GM23248 (cell line): ENCODE measurements around the gene PRAC1. TPM values are rescaled to one million over a fixed set of nuclear protein-coding genes. Genes with fewer than 3 reads are reported as not detected.
"Not testable (repeated sequence)": the region's sequence is repeated elsewhere in the genome, so short reads cannot be mapped to it uniquely, and the experiment has no call there.

ENCODE experiments used
- DNase-seq: peaks from one replicate; pipeline ENCODE4 v3.0.0-alpha.2; 2015
- H2AFZ ChIP-seq: fragments of 200-600 bp; sonication (generic); 2 replicates; pipeline ENCODE4 v1.6.1; 2016; ENCODE audit warnings: antibody characterized with exemption
- H3F3A ChIP-seq: fragments of 200-600 bp; sonication (generic); 2 replicates; pipeline ENCODE4 v1.6.1; 2016; ENCODE audit warnings: mild to moderate bottlenecking, antibody characterized with exemption, mixed run types; ENCODE audit not compliant: insufficient read depth
- H3K27ac ChIP-seq: fragments of 200-600 bp; sonication (generic); 2 replicates; pipeline ENCODE4 v1.5.1; 2016; ENCODE audit warnings: mild to moderate bottlenecking
- H3K27me3 ChIP-seq: fragments of 200-600 bp; sonication (generic); replicated peaks from 2 replicates; pipeline ENCODE4 v1.6.1; 2016; ENCODE audit warnings: mild to moderate bottlenecking; ENCODE audit not compliant: insufficient read depth
- H3K36me3 ChIP-seq: fragments of 200-600 bp; sonication (generic); 2 replicates; pipeline ENCODE4 v1.6.1; 2016; ENCODE audit warnings: low read depth, mild to moderate bottlenecking
- H3K4me1 ChIP-seq: fragments of 200-600 bp; sonication (generic); 2 replicates; pipeline ENCODE4 v1.6.1; 2016; ENCODE audit warnings: mild to moderate bottlenecking; ENCODE audit not compliant: insufficient read depth
- H3K4me2 ChIP-seq: fragments of 200-600 bp; sonication (generic); one replicate; pipeline ENCODE4 v1.6.1; 2016; ENCODE audit warnings: mild to moderate bottlenecking; ENCODE audit not compliant: unreplicated experiment
- H3K4me3 ChIP-seq: fragments of 200-600 bp; sonication (generic); 2 replicates; pipeline ENCODE4 v1.5.1; 2016; ENCODE audit warnings: mild to moderate bottlenecking
- H3K79me2 ChIP-seq: fragments of 200-600 bp; sonication (generic); 2 replicates; pipeline ENCODE4 v1.6.1; 2016; ENCODE audit warnings: mild to moderate bottlenecking; ENCODE audit not compliant: insufficient read depth
- H3K9ac ChIP-seq: fragments of 200-600 bp; sonication (generic); 2 replicates; pipeline ENCODE4 v1.6.1; 2016; ENCODE audit warnings: mild to moderate bottlenecking
- H3K9me2 ChIP-seq: fragments of 200-600 bp; sonication (generic); 2 replicates; pipeline ENCODE4 v1.6.1; 2016; ENCODE audit warnings: mixed run types, mild to moderate bottlenecking, moderate library complexity; ENCODE audit not compliant: insufficient read depth
- H3K9me3 ChIP-seq: fragments of 200-600 bp; sonication (generic); one replicate; pipeline ENCODE4 v1.6.1; 2017; ENCODE audit warnings: low read depth
- H4K20me1 ChIP-seq: fragments of 200-600 bp; sonication (generic); 2 replicates; pipeline ENCODE4 v1.6.0; 2016; ENCODE audit not compliant: insufficient read depth
- EZH2 ChIP-seq: fragments of 200-600 bp; sonication (generic); IDR thresholded peaks from 2 replicates; pipeline ENCODE4 v1.6.1; 2018; ENCODE audit warnings: antibody characterized with exemption, mild to moderate bottlenecking; ENCODE audit not compliant: insufficient read depth, poor library complexity, severe bottlenecking
- EZH2phosphoT487 ChIP-seq: fragments of 200-600 bp; sonication (generic); IDR thresholded peaks from 2 replicates; pipeline ENCODE4 v1.6.1; 2018; ENCODE audit warnings: antibody characterized with exemption, moderate library complexity, mild to moderate bottlenecking, low read depth; ENCODE audit not compliant: insufficient read depth
- WGBS, 2 experiments: methylation state at CpG; one replicate each; pipeline ENCODE4 v1.1.6; 2015 to 2017; ENCODE audit warnings: low lambda C conversion rate in 2 of 2, low coverage in 1 of 2; ENCODE audit errors: missing lambda C conversion rate in 2 of 2; 5-methylcytosine and 5-hydroxymethylcytosine counted together
- in situ Hi-C: fragments of 300-500 bp; cut with MboI; formaldehyde crosslinking; loops from 2 replicates; pipeline ENCODE4 v1.15.0; 2020
- polyA plus RNA-seq: library from polyadenylated mRNA; unstranded; fragments of >200 nt; fragmentation: Nextera tagmentation; extraction: Ambion mirVana; gene quantifications from 2 replicates; pipeline ENCODE4 v1.2.1, GENCODE V29; 2016
- total RNA-seq: library from RNA; depleted of rRNA; stranded (reverse); fragments of >200 nt; shearing (Covaris generic); gene quantifications from 2 replicates; pipeline ENCODE4 v1.2.3, GENCODE V29; 2014

The PRAC1 gene
- total and polyA plus RNA-seq, 2 experiments from 2014 or later, result not detected

DNA sequence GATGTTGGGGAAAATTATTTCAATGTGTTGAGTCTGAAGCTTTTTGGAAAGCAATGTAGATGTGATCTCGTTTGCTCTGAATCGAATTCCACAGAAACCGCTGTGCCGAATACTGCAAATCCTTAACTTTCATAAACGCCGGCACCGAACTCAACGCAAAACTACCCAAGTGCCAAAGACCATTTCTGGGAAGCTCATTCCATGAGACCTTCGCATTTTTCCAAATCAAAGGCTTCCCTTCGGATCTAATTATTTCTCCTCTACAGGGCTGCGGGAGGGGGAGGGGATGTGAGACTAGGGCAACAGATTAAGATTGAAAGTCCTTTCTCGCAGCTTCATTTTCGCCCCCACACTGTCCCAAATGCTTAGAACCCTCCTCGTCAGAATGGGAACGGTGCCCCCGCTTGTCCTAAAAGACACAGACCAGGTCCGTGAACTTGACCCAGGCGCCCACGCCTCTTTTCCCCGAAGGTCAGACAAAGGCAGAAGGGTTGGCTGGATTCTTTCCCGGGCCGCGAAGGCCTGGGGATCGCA lies 4.0 kb downstream of the PRAC1 start:
- Histone ChIP-seq H3K27ac (no peak overlapping the region), H3K79me2 (no peaks in the 10 kb centered on the region), H3K9ac (no peak overlapping the region), H4K20me1 (no peaks in the 10 kb centered on the region), H3K4me2 (no peak overlapping the region), H3K9me2 (no peaks in the 10 kb centered on the region), H3K4me1 (no peaks in the 10 kb centered on the region), H3K36me3 (no peaks in the 10 kb centered on the region), H3K9me3 (no peaks in the 10 kb centered on the region), H3K27me3 (peaks cover 98% of the 10 kb centered on the region), H3K4me3 (no peak overlapping the region), H3F3A (no peaks in the 10 kb centered on the region), H2AFZ (no peak overlapping the region)
- DNase-seq, result no peak
- TF ChIP-seq EZH2 (peak; percentile 63), EZH2phosphoT487 (no peak)
- WGBS, 2 experiments, result 24 to 27% methylated on average over 24 of the region's 24 CpGs
- in situ Hi-C loops, result no loop called here

GRCh38 chr17:48717367-48718226 lies 4.7 kb downstream of the PRAC1 start:
- no peaks in the 10 kb centered on the region for H4K20me1 ChIP-seq
- H3K4me2 ChIP-seq, result no peak overlapping the region
- H3K79me2 ChIP-seq, result no peaks in the 10 kb centered on the region
- no peak overlapping the region for H2AFZ ChIP-seq
- H3K27me3 ChIP-seq, result peaks cover 96% of the 10 kb centered on the region
- H3K4me1 ChIP-seq, result no peaks in the 10 kb centered on the region
- TF ChIP-seq EZH2phosphoT487 (0 out of 2 replicates have a peak, but pooled peaks have one; percentile 24), EZH2 (peak; percentile 64)
- H3F3A ChIP-seq, result no peaks in the 10 kb centered on the region
- 19 to 20% methylated on average over 10 of the region's 10 CpGs for WGBS, 2 experiments
- no peak overlapping the region for H3K27ac ChIP-seq
- H3K36me3 ChIP-seq, result no peaks in the 10 kb centered on the region
- H3K9me2 ChIP-seq, result no peaks in the 10 kb centered on the region
- in situ Hi-C loops, result no loop called here
- no peak for DNase-seq
- H3K9me3 ChIP-seq, result no peaks in the 10 kb centered on the region
- H3K9ac ChIP-seq, result no peak overlapping the region
- no peak overlapping the region for H3K4me3 ChIP-seq

DNA sequence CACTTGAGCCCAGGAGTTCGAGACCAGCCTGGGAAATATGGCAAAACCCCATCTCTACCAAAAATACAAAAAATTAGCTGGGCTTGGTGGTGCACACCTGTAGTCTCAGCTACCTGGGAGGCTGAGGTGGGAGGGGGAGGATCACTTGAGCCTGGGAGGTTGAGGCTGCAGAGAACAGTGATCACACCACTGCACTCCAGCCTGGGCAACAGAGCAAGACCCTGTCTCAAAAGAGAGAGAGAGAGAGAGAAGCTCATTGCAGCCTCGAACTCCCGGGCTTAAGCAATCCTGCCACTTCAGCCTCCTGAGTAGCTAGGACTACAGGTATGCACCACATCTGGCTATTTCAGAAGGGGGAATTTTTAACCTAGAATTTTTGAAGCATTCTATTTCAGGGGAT lies 5.8 kb downstream of the PRAC1 start:
- H3K4me2 ChIP-seq, H3K9me2 ChIP-seq, H3K4me3 ChIP-seq, H3K9ac ChIP-seq, H3K4me1 ChIP-seq, DNase-seq, in situ Hi-C loops, H3K79me2 ChIP-seq, H3K9me3 ChIP-seq, H2AFZ ChIP-seq, H3F3A ChIP-seq, H3K27ac ChIP-seq, H3K36me3 ChIP-seq, H4K20me1 ChIP-seq: not testable (repeated sequence)
- WGBS, 2 experiments, result 45 to 50% methylated on average over 3 of the region's 3 CpGs
- peaks cover 93% of the 10 kb centered on the region for H3K27me3 ChIP-seq

DNA sequence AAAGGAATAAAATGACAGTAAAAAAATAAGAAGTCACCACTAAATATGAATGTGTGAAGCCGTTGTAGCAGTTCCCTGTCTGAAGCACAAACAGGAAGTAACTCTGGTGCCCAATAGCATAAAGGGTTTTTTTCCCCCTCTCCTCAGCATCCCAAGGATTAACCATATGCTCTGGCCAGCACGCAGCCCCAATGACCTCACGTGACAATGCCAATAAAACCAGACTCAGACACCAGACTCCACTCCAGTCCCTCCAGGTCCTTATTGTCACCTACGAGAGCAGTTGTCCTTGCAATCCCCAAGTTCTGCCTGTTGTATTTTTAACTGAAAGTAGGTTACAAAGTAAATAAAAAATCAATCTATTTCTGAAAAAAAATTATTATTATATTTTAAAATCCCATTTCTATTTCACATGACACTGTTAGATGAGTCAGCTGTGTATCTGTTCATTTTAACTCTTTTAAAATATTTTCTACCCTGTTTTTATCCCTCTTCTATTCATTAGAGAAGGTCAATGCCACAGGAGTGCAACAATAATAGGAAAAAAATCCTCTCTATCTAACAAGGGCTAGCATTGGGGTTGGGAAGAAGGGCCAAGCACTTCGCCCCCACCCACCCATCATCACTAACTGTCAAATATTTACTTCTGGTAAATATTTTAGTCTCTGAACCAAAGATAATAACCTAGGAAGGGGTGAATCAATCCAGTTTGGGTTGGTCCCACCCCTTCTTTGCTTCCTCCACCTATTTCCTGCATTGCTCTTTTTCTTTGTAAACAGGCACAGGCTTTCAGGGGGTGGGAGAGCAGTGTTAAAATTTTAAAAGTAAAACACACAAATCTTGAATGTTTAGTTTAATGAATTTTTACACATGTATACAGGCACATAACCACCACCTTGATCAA lies 6.6 kb downstream of the PRAC1 start:
- Histone ChIP-seq H3K9ac (no peak overlapping the region), H4K20me1 (no peaks in the 10 kb centered on the region), H3K4me1 (no peaks in the 10 kb centered on the region), H3K27ac (no peak overlapping the region), H3K9me3 (no peaks in the 10 kb centered on the region), H3F3A (no peaks in the 10 kb centered on the region), H3K27me3 (peaks cover 93% of the 10 kb centered on the region), H3K4me3 (no peak overlapping the region), H3K4me2 (no peak overlapping the region), H3K9me2 (no peaks in the 10 kb centered on the region), H3K79me2 (no peaks in the 10 kb centered on the region), H2AFZ (no peak overlapping the region), H3K36me3 (no peaks in the 10 kb centered on the region)
- TF ChIP-seq EZH2phosphoT487, result no peak
- TF ChIP-seq EZH2, result no peak
- in situ Hi-C loops, result no loop called here
- no peak for DNase-seq
- WGBS, 2 experiments, result 20 to 21% methylated on average over 5 of the region's 5 CpGs
